HFF-Myc (cell line): ENCODE data around the gene OSBP.

Source experiments
- DNase-seq: peaks from one replicate; pipeline ENCODE4 v3.0.0-alpha.2; 2011; ENCODE audit warnings: low read depth; ENCODE audit errors: extremely low read depth
- H3K4me3 ChIP-seq: replicated peaks from 2 replicates; pipeline ENCODE4 v1.5.1; 2011; ENCODE audit warnings: low read depth, mild to moderate bottlenecking, control low read depth, low read length
- TF ChIP-seq, protein P1 (sequence below): IDR thresholded peaks from 2 replicates; pipeline ENCODE4 v1.5.1; 2012; ENCODE audit warnings: mild to moderate bottlenecking, low read depth, low read length, control low read depth; ENCODE audit errors: missing control alignments

The OSBP gene

DNA sequence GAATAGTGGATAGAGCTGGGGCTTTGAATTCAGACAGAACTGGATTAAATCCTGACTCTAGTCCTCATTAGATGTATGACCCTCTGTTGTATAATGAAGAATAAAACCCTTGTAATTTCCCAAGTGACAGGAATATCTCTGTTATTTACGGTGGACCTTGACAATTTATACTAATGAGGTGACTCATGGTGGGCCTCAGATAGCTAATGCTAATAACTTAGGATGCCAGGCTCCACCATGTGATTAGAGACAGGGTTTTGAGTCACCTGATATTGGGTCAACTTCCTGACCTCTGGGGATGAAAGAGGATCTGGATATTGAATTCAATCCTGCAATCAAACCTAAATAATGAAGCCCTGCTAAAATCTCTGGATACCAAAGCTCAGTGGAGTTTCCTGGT, 33.6 kb downstream of the OSBP start:
- no peak for DNase-seq
- H3K4me3 ChIP-seq, result no peak overlapping the region
- TF ChIP-seq, protein P1, sequence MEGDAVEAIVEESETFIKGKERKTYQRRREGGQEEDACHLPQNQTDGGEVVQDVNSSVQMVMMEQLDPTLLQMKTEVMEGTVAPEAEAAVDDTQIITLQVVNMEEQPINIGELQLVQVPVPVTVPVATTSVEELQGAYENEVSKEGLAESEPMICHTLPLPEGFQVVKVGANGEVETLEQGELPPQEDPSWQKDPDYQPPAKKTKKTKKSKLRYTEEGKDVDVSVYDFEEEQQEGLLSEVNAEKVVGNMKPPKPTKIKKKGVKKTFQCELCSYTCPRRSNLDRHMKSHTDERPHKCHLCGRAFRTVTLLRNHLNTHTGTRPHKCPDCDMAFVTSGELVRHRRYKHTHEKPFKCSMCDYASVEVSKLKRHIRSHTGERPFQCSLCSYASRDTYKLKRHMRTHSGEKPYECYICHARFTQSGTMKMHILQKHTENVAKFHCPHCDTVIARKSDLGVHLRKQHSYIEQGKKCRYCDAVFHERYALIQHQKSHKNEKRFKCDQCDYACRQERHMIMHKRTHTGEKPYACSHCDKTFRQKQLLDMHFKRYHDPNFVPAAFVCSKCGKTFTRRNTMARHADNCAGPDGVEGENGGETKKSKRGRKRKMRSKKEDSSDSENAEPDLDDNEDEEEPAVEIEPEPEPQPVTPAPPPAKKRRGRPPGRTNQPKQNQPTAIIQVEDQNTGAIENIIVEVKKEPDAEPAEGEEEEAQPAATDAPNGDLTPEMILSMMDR, result no peak

DNA sequence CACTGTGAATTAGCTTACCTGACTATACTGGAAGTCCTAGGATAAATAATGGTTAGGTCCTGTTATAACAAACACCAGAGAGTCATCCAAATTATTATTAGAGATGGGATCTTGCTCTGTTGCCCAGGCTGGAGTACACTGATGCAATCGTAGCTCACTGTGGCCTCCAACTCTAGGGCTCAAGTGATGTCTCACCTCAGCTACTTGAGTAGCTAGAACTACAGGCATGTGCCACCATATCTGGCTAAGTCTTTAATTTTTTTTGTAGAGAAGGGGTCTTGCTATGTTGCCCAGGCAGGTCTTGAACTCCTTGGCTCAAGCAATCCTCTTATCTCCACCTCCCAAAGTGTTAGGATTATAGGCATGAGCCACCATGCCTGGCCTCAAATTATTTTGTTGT, 37.2 kb downstream of the OSBP start:
- TF ChIP-seq, protein P1, result no peak
- H3K4me3 ChIP-seq, result no peak overlapping the region
- DNase-seq, result no peak

DNA sequence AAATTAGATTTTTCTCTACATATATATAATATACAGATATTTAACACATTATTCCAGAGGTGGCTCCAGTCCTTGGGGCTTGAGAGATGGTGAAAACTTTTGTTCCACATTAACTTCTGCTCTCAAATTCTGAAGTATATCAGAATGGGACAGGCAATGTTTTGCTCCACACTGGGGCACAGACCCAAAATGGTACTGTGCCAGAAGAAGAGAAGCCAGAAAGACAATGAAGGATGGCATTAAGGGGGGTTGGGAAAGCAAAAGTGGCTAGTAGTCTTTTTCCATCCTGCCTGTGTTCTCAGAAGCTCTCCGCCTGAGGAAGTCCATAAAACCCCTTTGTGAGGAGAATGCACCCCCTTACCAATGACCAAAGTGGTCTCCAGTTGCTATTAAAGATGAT, 40.1 kb downstream of the OSBP start:
- no peak for DNase-seq
- TF ChIP-seq, protein P1, result no peak
- H3K4me3 ChIP-seq, result no peak overlapping the region

DNA sequence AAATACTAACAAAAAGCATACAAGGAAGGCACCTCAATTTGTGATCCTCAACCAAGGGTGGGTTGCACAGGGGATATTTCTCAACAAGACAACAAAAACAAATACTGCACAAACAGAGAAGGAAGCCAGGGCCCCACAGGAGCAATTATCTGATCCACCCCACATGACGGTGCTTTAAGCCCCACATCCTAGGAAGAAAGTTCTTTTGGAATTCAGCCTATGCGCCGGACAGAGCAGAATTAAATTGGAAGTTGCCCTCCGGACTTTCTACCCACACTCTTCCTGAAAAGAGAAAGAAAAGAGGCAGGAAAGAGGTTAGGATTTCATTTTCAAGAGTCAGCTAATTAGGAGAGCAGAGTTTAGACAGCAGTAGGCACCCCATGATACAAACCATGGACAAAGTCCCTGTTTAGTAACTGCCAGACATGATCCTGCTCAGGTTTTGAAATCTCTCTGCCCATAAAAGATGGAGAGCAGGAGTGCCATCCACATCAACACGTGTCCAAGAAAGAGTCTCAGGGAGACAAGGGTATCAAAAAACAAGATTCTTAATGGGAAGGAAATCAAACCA, 40.6 kb downstream of the OSBP start:
- TF ChIP-seq, protein P1, result no peak
- H3K4me3 ChIP-seq, result no peak overlapping the region

DNA sequence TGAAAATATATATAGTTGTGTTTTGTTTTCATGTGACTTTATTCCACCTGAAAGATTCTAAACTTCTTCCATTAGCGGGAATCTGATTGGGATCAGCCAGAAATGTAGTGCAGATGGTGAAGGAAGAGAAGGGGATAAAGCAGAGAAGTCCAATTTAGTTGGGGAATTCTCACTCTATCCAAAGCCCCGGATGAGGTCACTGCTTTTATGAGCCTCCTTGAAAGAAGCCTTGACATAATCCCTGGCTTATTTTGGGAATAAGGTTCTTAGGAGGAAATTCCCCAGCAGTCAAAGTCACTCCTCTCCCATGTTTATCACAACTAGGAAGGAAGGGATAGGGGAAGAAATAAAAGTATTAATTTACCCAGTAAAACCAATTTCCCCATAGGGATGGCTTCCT, 41.1 kb downstream of the OSBP start:
- no peak overlapping the region for H3K4me3 ChIP-seq
- TF ChIP-seq, protein P1, result no peak
- DNase-seq, result no peak

More for the DNA sequence above, 40.6 kb downstream of the OSBP start:
- no peak for DNase-seq

DNA sequence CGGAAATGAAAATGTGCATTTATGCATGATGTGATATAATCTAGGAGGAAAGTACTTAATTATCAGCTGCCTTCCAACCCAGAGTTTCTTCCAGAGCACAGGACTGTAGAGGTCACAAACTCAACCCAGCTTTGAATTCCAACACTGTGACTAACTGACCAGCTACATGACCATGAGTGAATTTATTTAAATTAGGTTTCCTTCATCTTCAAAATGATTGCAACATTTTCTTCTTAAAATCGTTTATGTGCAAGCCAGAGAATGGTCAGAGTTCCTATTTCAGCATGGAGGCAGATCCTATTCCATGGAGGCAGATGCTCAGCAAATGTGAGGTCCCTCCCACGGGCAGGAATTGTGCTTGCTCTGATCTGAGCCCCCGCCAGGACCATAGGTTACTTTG, 42.4 kb downstream of the OSBP start:
- peak; percentile 70 for DNase-seq
- H3K4me3 ChIP-seq, result no peak overlapping the region
- TF ChIP-seq, protein P1, result no peak

DNA sequence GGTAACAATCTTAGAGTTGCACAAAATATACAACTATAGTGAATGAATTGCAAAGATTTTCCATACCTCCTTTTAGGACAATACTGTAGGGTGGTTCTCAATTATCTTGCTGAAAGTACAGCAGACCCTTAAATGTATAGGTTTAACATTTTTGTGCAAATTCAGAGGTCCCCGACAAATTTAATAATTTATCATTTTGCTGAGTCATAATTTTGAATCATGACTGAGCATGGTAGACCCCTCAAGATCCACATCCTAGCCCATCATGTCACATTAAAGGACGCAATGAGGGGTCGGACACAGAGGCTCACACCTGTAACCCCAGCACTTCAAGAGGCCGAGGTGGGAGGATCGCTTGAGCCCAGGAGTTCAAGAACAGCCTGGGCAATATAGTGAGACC, 43.5 kb downstream of the OSBP start:
- TF ChIP-seq, protein P1, result no peak
- H3K4me3 ChIP-seq, result no peak overlapping the region
- DNase-seq, result no peak
